HUDEP-2 (cell line): ENCODE results near the gene KLHL29.

ENCODE experiments used
- DNase-seq, 76 experiments: peaks; one replicate each; lab custom pipeline; 2025; ENCODE audit not compliant: unreplicated experiment in 76 of 76; lab: John Stamatoyannopoulos, UW

KLHL29 gene

DNA sequence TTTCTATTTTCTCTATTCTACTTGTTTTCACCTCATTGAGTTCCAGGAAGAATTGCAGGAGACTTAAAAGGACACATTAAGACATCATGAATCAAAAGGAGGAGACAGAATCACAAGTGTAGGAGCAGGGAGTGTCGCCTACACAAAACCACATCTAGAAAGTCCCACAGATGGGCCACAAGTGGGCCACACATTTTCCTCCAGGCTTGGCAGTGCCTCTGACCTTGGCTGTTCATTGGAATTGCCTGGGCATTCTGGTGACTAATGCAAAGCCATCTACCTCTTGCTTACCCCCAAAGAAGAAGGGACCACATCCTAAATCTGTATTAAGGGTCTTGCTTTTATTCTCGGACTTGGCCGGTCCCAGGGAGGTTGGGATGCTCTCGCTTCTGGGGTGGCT is 103.6 kb downstream of the KLHL29 start:
- no peak for DNase-seq

DNA sequence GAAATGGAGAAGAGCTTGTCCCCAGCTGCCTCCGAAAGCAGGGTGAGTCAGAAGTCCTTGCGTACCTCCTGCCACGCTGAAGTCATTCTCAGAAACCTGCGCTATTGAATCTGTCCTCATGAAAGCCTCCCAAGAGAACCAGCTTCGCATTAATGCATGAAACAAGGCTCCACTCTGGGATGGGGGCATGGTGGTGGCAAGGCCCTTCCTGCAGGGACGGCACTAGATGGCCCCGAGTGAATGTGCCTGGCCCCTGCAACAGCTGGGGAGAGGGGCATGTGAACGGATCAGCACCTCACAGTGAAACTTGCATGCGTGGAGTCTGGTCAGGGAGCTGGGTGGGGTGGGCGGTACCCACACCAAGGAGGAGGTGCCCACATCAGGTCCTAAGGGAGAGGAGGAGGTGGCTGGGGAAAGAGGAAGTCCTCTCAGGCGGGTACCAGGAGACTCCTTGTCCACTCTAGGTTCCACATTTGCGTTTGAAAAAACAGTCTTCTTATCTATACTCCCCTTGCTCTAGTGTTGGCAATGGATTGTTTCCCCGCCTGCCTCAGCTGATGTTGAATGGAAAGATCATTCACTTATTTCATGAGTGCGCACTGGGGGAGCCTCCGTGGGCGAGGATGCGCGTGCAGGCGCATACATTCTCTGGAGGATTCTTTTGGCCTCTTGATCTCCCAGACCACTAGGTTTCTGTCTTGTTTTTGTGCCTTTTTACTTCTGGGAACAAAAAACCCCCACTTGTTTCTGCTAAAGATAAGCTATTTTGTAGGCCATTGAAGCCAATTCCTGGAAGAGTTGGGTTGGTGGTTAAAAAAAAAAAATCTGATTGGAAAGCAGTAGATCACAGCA is 104.7 kb downstream of the KLHL29 start:
- peak in 4 of 76 experiments; percentile 3 to 5 (median 5) for DNase-seq

DNA sequence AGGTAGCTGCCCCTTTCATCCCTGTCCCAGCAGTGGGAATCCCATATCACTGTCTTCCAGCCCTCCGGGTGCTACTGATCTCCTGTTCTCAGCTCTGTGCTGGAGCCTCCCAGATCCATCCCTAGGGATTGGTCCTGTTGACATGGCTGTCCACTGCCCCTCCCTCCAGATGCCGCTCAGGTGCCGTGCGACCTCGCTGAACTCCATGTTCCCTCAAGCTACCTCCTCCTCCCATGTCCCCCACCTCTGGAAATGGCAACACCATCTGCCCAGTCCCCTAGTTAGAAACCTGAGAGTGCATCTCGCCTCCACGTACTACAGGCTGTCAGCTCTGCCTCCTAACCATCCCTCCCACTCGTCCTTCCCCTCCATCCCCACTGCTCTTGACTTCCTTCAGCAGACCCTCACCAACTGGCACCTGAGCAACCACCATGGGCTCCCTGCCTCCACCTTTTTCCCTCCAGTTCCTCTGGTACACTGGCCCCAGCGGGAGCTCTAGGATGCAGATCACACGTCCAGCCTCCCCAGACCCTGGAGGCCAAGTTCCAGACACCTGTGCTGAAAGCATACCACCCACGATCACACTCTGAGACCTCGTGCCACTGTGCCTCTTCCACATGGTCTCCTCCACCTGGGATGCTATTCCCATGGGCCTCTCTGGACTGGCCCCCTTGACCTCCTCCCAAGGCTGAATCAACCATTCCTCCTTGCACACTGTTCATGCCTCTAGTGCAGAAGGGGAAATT is 106.8 kb downstream of the KLHL29 start:
- no peak for DNase-seq

DNA sequence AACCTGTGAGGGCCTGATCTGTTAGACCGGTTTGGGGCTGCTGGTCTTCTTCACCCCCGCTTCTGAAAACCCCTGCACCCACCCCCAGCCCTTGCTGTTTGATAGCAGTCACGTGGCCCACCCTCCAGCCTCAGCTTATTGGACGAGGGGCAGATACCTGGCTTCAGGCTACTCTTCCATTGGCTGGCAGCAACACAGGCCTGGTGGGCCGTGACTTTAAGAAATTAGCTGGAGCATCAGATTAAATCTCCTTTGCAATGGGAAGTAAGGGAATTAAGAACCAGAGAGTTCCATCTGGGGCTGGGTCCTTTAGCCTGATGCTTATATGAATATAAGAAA is 107.3 kb downstream of the KLHL29 start:
- DNase-seq: no peak

DNA sequence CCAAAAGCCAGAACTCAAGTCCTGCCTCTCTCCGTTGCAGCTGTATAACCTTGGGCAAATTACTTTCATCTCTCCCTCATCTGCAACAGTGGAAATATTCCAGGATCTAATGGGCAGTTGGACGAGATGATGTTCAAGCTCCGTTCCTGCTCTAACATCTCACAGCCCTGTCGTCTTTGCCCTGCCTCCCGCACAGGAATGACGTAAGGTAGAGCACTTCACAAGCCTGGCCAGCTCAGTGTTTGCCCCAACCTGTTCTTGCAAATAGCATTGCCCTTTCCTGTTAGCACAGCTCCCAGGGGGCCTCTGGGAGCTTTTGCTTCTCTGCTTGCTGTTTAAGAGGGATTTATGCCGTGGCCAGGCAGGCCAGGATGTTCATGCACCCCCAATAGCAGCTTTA is 107.9 kb downstream of the KLHL29 start:
- no peak for DNase-seq

DNA sequence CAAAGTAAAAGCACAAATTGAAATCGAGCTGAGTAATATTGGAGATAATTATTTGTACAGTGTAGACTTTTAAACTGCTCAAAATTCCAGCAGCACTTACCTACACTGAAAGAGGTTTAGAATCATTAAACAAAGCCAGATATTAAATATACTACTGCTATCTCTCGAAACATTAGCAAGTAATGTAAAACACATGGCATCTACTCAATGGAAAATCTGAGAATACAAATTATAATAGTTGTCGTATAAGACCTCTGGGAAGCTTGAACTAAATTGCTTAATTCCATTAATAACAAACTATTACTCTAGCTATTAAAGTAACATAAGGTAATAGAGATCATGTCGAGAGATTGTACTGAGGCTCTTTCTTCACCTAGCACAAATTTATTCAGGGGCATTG is 108.9 kb downstream of the KLHL29 start:
- DNase-seq: no peak

DNA sequence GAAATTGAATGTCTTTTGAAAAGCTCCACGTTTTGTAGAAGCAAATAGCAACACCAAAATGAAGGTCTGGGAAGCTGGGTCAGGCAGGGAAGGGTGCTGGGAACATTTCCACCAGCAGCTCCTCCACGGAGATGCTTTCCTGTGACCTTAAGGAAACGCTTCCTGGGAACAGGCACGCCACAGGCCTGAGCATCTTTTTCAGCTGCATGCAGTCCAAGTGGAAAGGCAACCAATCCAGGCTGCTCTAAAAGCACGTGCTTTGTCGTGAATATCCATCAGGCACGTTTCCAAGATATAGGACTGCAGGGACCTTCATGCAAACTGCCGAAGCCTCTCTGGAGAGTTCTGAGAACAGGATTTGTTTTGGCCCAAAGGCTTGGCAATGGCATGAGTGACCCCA is 109.3 kb downstream of the KLHL29 start:
- DNase-seq: no peak

DNA sequence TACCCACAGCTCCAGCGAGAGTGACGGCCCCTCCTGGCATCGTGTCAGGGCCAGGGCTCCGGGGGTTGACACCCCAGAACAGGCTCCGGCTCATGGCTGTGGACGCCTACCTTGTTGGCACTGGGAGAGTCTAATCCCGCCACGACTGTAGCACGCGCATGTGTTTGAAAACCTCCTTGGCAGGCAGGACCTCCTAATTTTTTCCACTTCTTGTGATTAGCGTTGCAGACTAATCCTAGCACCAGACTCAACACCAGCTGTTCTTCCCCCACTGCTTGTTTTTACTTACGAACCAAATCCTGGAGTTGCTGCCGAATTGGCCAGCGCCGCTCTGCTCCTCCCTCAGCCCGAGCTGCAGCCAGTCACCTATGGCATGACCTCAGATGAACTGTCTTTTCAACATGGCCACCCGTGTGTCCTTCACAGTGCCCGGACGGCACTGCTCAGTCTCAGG is 110.7 kb downstream of the KLHL29 start:
- no peak for DNase-seq

DNA sequence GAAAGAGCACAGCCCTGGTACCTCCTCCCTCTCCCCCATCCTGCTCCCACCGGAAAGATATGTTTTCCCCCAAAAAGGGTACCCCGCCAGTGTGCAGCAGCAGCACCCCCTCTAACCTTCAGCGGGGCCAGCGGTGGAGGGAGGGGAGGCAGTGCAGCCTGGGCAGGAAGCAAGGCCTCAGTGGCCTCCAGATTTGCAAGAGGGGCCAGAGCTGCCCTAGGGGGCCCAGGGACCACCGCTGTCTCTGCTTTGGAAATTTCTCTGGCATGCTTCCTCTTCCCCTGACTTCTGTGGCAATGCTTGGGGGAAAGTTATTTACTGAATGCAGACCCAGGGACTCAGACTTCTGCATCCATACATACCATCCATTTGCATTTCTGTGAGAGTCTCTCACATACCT is 111.5 kb downstream of the KLHL29 start:
- no peak for DNase-seq

DNA sequence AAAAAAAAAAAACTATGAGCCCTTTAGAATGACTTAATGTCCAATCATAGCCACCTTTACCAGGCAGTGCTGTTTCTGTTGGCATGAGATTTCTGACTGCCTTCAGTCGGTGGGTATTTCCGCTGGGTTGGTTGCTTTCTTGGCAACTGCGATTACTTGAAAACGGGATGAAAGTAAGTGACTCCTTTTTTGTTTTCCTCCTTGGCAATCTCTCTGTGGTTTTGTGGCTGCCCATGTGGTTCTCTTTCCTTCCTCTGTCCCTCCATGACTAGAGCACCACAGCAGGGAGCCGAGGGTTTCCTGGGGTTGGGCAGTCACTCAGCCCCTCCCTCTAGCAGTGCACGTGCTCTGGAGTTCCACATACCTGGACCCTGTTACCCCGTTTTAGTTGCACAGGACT is 112.1 kb downstream of the KLHL29 start:
- no peak for DNase-seq

DNA sequence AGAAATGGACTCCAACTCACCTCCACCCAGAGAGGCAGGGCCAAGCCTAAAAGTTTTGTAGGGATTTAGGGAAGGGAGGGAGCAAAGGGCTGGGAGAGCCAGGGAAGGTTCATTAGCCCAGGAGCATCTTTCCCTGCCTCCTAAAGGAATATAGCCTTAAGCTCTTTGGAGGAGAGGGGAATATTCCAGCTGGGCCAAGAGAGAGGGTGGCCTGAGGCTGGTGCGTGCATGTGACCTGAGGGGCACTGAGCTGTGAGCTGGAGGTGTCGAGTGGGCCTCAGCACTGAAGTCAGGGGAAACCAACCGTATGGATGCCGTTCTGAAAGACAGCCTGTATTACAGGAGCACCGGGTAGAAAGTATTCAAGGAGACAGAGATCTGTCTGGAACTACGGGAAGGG is 112.6 kb downstream of the KLHL29 start:
- DNase-seq: no peak

DNA sequence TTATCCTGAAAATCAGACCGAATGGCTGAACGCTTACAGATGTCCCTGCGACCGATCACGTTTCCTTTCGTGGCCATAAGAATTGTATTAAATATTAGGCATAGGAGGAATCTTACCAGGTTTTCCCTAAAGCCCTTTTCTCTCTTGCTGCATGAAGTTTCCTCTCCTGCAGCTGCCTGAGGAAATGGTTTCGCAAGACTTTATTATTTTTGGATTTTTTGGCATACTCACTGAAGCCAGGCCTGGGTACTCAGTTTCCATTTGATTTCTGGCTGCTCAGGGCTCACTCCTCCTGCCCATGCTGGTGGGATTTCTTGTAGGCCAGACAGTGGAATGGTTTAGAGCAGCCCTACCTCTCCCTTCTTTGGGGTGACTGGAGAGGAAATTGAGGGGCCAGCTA is 114.0 kb downstream of the KLHL29 start:
- DNase-seq: no peak

DNA sequence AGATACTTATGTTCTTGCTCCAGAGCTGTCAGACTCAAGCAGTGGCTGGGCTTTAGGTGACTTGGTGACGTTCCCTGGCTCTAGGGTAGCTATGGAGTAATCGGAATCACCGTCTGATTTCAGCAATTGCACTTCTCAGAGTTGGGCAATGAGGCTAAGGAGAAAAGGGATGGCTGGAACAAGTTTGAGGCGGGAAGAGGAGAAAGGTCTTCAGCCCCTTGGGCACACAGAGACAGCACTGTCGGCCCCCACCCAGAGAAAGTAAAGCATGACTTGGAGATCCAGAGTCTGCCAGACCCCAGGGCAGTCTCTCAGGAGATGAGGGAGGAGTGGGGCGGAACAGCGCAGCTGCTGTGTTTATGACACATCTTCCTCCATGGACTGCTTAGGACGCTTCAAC is 114.5 kb downstream of the KLHL29 start:
- DNase-seq: no peak

DNA sequence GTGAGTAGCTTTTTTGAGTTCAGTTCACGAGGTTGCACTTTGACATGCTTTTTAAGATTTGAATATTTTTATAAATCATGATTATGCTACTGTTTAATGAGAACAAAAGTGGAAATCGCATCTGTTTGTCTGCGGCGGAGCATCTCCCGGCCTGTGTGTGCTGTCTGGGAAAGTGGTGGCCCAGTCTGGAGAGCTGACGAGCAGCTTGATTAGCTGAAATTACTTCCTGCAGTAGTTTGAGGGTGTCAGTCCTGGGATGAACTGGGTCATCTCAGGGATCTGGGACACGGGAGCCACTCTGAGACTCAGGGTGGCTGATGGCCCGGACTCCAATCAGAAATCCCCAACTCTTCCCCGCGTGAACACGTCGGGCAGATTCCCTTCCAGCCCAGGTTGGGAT is 115.9 kb downstream of the KLHL29 start:
- no peak for DNase-seq

DNA sequence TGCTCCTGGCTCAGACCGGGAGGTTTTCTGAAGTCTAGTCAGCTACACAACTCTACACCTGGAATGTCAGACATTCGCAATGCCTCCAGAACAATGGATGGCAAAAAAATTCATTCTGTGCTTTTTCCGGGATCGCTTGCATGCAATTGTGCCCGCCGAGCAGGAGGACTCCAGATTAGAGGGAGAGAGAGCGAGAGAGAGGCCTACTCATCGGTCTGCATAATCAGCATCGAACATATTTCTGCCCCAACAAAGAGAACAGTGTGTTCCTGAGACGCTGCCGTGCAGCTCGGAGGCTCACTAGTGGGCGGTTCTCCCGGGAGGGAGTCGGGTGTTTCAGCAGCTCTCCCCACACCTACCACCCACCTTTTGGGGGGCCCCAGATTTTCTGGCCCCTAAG is 117.1 kb downstream of the KLHL29 start:
- DNase-seq: no peak

DNA sequence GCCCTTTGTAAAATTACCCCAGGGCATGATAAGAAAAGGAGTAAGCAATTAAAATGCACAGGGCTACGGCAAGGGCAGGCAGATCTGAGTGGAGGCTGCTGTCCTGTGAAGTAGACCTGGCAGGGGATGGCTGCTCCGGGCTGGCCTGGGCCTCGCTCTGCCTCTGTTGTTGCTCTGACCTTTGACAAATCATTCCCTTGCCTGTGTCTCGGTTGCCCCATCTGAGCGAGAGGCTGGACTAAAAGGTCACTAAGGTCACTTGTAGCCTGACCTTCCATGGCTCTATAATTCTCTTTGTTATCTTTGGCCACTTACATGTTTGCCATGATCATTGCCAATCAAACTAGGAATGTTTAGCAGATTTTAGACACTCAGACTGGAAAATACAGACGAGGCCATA is 118.1 kb downstream of the KLHL29 start:
- DNase-seq: no peak

DNA sequence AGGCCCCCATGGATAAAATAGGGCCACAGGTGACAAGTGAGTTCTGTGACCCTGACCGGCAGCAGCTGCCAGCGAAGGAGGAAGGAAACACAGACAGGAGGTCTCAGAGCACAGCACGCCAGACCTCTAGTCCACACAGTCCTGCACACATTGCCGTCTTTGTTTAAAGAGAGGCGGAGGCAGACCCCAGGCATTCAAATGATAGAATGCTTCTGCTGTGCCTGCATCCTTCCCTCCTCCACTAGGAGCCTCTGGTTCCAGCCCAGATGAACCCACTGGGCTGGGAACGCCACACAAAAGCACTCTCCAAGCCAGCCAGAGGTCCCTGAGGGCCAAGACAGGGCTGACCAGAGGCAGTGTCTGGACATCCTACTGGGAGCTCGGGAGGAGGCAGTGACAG is 118.7 kb downstream of the KLHL29 start:
- no peak for DNase-seq

DNA sequence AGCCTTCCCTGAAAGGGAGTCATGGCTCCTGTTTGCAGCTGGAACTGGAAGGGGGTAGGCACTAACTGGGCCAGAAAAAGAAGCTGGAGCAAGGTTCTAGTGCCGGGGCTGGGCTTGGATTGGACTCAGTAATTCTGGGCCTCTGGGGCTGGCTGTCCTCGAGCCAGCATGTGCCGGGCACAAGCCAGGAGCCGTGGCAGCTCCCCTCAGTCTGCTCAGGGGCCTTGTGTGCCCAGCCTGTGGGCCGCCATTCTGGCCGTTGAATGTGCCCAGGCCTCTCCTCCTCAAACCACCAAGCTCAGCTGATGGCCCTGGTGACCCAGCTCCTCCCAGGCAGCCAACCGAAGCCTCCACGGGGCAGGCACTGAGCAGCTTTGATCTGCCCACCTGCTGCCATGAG is 119.6 kb downstream of the KLHL29 start:
- no peak for DNase-seq

DNA sequence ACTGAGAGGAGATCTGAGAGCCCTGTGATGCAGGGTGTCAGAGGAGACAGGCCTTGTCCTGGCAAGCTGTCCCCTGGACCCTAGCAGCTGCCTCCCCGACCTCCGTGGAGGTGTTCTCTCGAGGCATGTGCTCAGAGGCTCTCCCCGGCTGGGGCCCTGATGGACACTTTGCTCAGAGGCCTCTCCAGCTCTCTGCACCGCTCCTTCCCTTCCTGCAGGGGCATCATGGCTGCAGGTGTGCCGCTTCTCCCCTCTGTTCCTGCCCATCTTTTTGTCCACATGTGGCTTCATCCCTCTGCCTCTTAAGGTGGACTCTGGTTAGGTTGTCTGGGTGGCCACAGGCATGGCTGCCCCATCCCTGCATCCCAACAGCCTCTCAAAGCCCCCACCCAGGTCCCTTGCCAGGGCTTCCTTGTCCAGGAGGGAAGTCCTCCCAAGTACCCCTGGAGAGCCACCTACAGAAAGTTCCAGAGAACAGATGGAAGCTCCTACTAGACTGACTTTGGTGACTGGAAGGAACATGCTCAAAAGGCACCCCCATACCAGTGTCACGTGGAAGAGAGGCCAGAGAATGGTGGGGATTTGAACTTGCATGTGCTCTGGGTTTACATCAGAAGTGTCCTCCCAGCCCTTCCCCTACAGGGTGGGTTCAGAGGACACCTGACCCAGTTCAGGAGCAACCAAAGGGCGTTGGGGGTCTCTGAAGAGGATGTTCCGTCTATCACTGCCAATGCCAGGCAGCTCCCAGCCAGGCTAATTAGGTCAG is 120.4 kb downstream of the KLHL29 start:
- peak in 1 of 76 experiments; percentile 17 for DNase-seq

DNA sequence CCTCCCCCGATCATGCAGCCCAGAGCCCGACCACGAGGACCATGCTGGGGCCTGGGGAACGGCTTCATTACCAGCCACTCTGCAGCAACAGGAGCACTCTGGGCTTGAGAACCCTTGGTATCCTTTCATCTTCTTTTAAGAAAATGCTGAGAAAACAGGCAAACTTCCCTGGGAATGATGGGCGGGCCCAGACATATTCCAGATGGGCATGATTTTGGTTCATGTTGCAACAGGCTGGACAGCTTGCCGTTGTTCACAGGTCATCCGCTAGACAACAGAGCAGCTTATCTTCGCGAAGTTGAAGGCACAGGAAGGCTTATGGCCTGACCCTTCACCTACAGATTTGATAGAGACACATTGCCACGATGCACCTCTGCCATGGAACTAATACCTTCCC is 121.0 kb downstream of the KLHL29 start:
- no peak for DNase-seq

DNA sequence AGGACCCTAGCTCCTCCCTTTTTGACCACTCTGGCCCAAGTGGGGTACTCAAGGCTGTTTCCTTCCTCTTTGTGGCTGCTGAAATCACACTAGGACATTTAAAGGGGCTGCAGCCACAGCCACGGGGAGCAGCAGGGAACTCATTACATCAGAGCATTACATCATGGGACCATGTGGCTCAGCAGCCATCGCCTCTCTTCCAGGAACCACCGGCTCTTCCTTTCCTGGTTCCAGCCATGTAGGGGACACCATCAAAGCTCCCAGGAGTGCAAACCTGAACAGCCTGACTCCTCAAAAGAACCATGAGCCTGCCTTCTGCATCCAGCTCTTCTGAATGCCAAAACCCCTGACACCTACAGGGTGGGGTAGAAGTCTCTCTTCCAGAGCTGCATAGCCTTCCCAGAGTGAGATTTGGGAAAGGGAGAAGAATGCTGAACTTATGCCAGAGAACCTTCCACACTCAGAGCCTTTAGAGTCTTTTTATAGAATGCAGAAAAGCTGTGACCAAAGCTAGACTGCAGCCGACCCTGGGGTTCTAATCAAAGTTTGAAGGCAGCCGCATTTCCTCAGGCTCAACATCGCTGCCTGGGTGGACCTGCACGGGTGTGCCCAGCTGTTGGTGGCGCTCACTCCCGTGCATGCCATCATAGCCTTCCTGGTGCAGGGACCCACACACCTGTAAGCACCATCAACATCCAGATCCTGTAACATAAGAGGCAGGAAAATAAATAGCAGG is 121.7 kb downstream of the KLHL29 start:
- DNase-seq: no peak
